ENCODE measurements around the gene GJA5. TPM values are rescaled to one million over a fixed set of nuclear protein-coding genes. Genes with fewer than 3 reads are reported as not detected.
A peak's percentile ranks its signal among the peaks of the same experiment; 100 is the strongest.

Gene GJA5
- 0.55 and 3.2 TPM in 2 replicates for total RNA-seq
- polyA plus RNA-seq, result 5.9 and 6.2 TPM in 2 replicates
- polyA plus RNA-seq (2011; cell fraction: cytosol; rRNA removed), result 2.5 and 3.2 TPM in 2 replicates
- polyA plus RNA-seq (2011; cell fraction: nucleus; rRNA removed), result 2.6 TPM in 2 replicates
- 0.23 and 0.33 TPM in 2 replicates for polyA plus RNA-seq (2012)
- polyA minus RNA-seq, result 11.3 and 17.4 TPM in 2 replicates
- not detected for polyA minus RNA-seq (2011; cell fraction: cytosol; rRNA and poly(A)+ RNA removed)
- polyA minus RNA-seq (2011; cell fraction: nucleus; rRNA and poly(A)+ RNA removed), result 1.6 and 1.7 TPM in 2 replicates
- Bru-seq, nascent RNA, result percentile 22 among the genes with signal in this experiment
- percentile 33 among the genes with signal in this experiment for BruChase-seq, experiment 1, labeled RNA remaining after a 6-hour chase
- BruChase-seq, experiment 2, labeled RNA remaining after a 2-hour chase, result percentile 38 among the genes with signal in this experiment
- long read RNA-seq, transcript GJA5-203 (2 exons, 3,183 nt), result major isoform, 5 of 7 reads
- long read RNA-seq, partial matches to known transcripts, result 0 of 7 reads
- long read RNA-seq, other reads (novel, unspliced or antisense), result 2 of 7 reads

DNA sequence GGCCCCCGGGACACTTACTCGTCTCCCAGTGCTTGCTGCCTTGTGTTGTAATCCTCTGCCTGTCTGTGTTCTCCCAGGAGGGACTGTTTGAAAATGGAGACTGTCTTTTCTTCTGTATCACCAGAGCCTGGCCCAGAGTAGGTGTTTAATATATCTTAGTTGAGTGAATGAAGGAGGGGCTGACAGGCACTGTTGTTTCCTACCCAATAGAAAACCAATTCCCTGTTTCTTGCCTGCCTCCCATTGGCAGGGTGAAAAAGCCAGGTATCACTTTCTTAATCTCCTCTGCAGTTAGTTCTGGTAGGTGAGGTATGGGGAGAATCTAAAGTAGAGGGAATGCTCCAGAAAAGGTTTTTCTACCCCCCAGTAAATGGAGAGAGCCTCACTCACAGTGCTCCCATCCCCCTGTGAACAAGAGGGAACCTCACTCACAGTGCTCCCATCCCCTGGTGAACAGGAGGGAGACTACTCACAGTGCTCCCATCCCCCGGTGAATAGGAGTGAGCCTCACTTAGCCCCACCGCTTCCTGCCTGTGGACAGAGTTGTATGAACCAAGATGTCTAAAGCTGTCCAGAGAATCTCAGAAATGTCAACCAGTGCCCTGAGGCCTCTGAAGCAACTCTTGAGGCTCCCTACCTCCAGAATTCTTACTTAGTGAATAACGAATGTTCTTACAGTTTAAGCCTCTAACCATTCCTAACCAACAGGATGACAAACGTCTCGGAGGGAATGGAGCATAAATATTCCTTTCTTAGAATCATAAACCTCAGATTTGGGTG lies at the start of gene GJA5:
Gene GJA5, minus strand, starts transcription at position 122 of the 780 bp plus-strand sequence. CDS start 1,364 bp downstream, outside the sequence.
- ChIA-PET POLR2A (no interaction called here), CTCF (interaction anchor here (1.7 kb wide), 1 partner anchor 132 kb away, joined by 6 read pairs; no protein-coding TSS in a partner anchor)
- no peaks in the 10 kb centered on the region for H3K79me2 ChIP-seq (ENCODE audit: control insufficient read depth, insufficient read depth, low read length)
- no peaks in the 10 kb centered on the region for H3K9me3 ChIP-seq (replicated peaks; ENCODE audit: control insufficient read depth, insufficient read depth, low read length)
- no peak for DNase-seq (ENCODE audit: low read depth, low spot score)
- H4K20me1 ChIP-seq (replicated peaks; ENCODE audit: control insufficient read depth, extremely low read depth, insufficient read depth, low read length), result no peaks in the 10 kb centered on the region
- dilution Hi-C loops (cut with MboI; ENCODE audit: extremely low pct_ligation_motif_present, low sequenced_read_pairs), result no loop called here
- peaks cover 16% of the 10 kb centered on the region for H3K4me1 ChIP-seq (ENCODE audit: control insufficient read depth, extremely low read depth, insufficient read depth, low read length)
- no peaks in the 10 kb centered on the region for H3K36me3 ChIP-seq (ENCODE audit: control insufficient read depth in 2 of 2, extremely low read depth in 1 of 2, insufficient read depth in 2 of 2, low read length in 2 of 2)
- no peak within 1 kb of the TSS for H3K4me3 ChIP-seq (replicated peaks in 1 of 3; ENCODE audit: insufficient read depth in 1 of 3, low read depth in 1 of 3, low read length in 3 of 3)
- no TSS peak for BruUV-seq (replicated peaks)
- intact Hi-C loops (cut with micrococcal nuclease), result loop anchor here (10.0 kb wide), 1 partner anchor 64 kb away; no protein-coding TSS in a partner anchor
- no peak for TF ChIP-seq FOS (IDR thresholded peaks at IDR 0.05; ENCODE audit: borderline replicate concordance, insufficient read depth, low read length)
- TF ChIP-seq, protein P1, sequence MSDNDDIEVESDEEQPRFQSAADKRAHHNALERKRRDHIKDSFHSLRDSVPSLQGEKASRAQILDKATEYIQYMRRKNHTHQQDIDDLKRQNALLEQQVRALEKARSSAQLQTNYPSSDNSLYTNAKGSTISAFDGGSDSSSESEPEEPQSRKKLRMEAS (IDR thresholded peaks at IDR 0.05; ENCODE audit: insufficient read depth, insufficient read length), result no peak
- TF ChIP-seq POLR2A (IDR thresholded peaks at IDR 0.05; ENCODE audit: low read depth, low read length), result no peak
- TF ChIP-seq JUN (IDR thresholded peaks at IDR 0.05; ENCODE audit: borderline replicate concordance, insufficient read depth, insufficient read length, low read depth), result no peak
- TF ChIP-seq, protein P2, sequence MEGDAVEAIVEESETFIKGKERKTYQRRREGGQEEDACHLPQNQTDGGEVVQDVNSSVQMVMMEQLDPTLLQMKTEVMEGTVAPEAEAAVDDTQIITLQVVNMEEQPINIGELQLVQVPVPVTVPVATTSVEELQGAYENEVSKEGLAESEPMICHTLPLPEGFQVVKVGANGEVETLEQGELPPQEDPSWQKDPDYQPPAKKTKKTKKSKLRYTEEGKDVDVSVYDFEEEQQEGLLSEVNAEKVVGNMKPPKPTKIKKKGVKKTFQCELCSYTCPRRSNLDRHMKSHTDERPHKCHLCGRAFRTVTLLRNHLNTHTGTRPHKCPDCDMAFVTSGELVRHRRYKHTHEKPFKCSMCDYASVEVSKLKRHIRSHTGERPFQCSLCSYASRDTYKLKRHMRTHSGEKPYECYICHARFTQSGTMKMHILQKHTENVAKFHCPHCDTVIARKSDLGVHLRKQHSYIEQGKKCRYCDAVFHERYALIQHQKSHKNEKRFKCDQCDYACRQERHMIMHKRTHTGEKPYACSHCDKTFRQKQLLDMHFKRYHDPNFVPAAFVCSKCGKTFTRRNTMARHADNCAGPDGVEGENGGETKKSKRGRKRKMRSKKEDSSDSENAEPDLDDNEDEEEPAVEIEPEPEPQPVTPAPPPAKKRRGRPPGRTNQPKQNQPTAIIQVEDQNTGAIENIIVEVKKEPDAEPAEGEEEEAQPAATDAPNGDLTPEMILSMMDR (IDR thresholded peaks at IDR 0.05; ENCODE audit: extremely low read depth in 1 of 2, insufficient read depth in 1 of 2, low read depth in 1 of 2, low read length in 2 of 2), result no peak
- TF ChIP-seq MYC (IDR thresholded peaks at IDR 0.05; ENCODE audit: low read depth, low read length), result no peak
- TF ChIP-seq GATA2 (IDR thresholded peaks at IDR 0.05; ENCODE audit: insufficient read depth, insufficient read length, low read depth, low read length), result no peak
- TF ChIP-seq EZH2 (IDR thresholded peaks at IDR 0.05; ENCODE audit: borderline replicate concordance, low read depth, low read length, severe bottlenecking), result no peak
- no peak within 1 kb of the TSS for H3K27ac ChIP-seq (ENCODE audit: insufficient read depth, low read depth, low read length)
- H2AFZ ChIP-seq (ENCODE audit: low read depth, low read length), result no peak within 1 kb of the TSS
- FAIRE-seq, result no peak
- H3K27me3 ChIP-seq (ENCODE audit: control insufficient read depth in 2 of 2, insufficient read depth in 2 of 2, low read length in 2 of 2), result peaks cover 19 to 26% of the 10 kb centered on the region in 2 experiments
- H3K9ac ChIP-seq (replicated peaks; ENCODE audit: extremely low read depth, insufficient read depth, low read length), result no peak within 1 kb of the TSS
- no peaks in the 10 kb centered on the region for H3K9me1 ChIP-seq (replicated peaks; ENCODE audit: control insufficient read depth, extremely low read depth, insufficient read depth, low read length)
- no peak within 1 kb of the TSS for H3K4me2 ChIP-seq (ENCODE audit: insufficient read depth, low read length)
